Measurements from ENCODE around the gene CDO1.
"Not testable (repeated sequence)": the region's sequence is repeated elsewhere in the genome, so short reads cannot be mapped to it uniquely, and the experiment has no call there.

The CDO1 gene

GRCh38 chr5:115829913-115830312 is 13.5 kb upstream of the CDO1 start:
- no peak for DNase-seq (ENCODE audit: low spot score)

DNA sequence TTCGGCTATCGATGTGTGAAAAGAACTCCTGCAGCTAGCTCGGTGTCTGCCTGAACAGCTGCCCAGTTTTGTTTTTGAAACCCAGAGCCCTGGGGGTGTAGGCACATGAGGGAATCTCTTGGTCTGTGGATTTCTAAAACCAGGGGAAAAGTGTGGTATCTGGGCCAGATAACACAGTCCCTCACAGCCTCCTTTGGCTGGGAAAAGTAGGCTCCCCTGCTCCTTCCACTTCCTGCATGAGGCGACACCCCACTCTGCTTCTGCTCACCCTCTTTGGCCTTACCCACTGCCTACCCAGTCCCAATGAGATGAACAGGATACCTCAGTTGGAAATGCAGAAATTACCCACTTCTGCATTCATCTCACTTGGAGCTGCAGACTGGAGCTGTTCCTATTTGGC is 9.5 kb upstream of the CDO1 start:
- no peak for DNase-seq (ENCODE audit: low spot score)

GRCh38 chr5:115824983-115825382 is 8.5 kb upstream of the CDO1 start:
- DNase-seq (ENCODE audit: low spot score): not testable (repeated sequence)

GRCh38 chr5:115820846-115821245 is 4.4 kb upstream of the CDO1 start:
- DNase-seq (ENCODE audit: low spot score): no peak

DNA sequence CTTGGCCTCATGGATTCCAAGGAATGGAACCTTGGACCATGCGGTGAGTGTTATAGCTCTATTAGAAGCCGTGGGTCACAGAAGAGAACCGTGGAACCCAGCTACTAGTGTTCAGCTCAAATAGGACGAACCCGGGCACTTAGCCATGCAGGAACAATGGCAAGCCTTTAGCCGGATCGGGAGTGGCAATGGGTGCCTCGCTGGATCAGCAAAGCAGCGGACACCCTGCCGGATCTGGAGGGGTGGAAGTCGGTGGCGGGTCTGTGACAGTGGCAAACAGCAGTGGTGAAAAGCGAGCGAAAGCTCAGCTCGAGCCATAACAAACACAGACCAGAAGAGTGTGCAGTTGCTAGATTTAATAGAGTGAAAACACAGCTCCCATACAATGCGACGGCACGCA is 2.4 kb upstream of the CDO1 start:
- no peak for DNase-seq (ENCODE audit: low spot score)

GRCh38 chr5:115817386-115817785 is 927 bp upstream of the CDO1 start:
- no peak for DNase-seq (ENCODE audit: low spot score)

GRCh38 chr5:115815693-115816225 is 700 bp downstream of the CDO1 start:
- DNase-seq (ENCODE audit: low spot score): no peak

DNA sequence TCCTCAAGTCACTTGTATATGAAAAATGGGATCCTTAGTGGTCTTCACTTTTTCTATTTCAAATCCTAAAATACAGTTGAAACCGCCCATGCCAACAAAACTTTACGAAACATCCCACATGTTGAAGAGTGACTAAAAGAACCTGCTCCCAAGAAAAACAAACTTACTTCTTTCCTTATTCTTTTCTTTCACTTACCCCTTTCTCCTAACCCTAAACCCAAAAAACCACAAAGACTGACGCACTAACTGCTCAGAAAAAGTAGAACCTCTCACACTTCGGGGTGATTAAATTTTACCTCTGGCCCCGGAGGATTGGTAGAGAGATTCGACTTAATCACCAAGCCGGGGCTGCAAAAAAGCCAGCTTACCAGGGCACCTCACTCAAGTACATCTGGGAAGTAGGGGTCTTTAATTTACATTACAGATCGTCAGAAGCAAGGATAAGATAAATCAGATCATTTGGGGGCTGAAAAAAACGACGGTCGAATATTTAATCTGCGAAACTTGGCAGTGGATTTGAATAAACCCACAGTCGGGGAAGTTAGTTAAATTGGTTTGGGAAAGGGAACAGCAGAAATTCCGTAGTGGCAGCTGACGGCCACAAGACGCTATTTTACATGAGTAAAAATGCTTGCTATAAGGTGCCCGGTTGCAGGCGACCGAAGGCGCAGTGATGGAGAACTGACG is 1.3 kb downstream of the CDO1 start:
- DNase-seq (ENCODE audit: low spot score): no peak

GRCh38 chr5:115813719-115814118 is 2.7 kb downstream of the CDO1 start:
- no peak for DNase-seq (ENCODE audit: low spot score)

DNA sequence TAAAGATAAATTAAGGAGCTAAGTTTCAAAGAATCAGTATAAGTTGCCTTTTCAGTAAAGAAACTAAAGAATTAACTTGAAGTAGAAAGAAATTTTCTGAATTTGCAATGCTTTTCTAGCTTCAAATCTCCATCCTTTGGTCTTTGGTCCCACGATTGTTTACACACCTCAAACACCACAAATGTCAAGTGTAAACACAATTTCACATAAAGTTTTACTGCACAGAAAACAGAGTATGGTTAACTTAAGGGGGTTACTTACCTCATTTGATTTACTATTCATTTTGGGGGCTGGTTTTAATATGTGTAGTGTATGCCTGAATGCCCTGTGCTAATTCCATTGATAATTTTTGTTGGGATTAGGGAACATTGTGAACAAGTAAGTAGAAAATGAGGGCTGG is 4.1 kb downstream of the CDO1 start:
- DNase-seq (ENCODE audit: low spot score): no peak

GRCh38 chr5:115811406-115811805 is 5.1 kb downstream of the CDO1 start:
- no peak for DNase-seq (ENCODE audit: low spot score)

- DNase-seq (ENCODE audit: low spot score): no peak
Observed at GRCh38 chr5:115810761-115811160, 5.7 kb downstream of the CDO1 start.

DNA sequence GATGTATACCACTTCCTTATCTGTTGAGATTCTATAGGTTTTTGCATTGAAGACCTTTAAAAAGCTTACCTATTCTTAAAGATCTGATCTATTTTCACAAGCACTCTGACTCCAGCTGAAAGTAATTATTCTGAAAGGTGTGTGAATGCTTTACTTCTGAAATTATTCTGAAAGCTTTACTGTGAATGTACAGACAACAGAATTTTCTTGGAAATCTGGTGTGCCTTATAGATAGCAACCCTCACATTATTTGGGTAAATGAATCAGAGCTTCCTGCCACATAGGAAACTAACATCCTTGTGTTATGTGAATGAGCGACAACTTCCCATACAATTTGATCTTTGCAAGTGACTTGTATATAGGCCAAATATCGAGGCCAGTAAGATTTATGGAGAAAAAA is 6.5 kb downstream of the CDO1 start:
- DNase-seq (ENCODE audit: low spot score): no peak

- not testable (repeated sequence) for DNase-seq (ENCODE audit: low spot score)
Observed at GRCh38 chr5:115808066-115808465, 8.4 kb downstream of the CDO1 start.

GRCh38 chr5:115807654-115808052 is 8.8 kb downstream of the CDO1 start:
- DNase-seq (ENCODE audit: low spot score): no peak

DNA sequence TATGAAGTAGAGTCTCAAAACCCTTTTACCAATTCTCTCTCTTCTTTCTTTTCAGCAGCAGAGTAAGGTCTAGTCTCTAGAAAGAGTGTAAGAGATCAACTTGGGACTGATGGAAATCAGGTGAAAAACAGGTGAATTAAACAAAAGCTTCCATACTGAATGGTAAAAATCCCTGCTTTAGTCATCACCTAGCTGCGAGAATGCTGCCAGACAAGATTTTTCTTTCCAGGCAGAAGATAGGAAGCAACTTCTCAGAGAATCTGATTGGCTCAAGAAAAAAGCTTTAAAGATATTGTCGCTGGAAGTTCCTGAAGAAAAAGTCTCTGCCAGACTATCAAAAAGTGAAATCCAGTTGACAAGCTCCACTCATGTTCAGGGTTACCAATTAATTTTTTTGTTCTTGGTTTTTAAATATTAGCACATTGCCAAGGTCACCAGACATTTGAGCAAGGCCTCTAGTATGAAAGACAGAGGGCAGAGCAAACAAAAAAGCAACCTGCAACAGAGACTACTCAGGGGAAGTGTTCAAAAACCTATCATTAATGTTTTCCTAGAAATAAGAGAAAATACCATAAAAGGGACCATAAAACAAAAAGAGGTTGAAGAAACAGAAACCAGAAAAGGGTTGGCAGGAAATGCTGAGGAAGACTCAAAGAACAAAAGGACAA is 9.3 kb downstream of the CDO1 start:
- DNase-seq (ENCODE audit: low spot score): no peak

GRCh38 chr5:115801984-115802383 is 14.5 kb downstream of the CDO1 start:
- no peak for DNase-seq (ENCODE audit: low spot score)

- no peak for DNase-seq (ENCODE audit: low spot score)
Observed at GRCh38 chr5:115801152-115801551, 15.3 kb downstream of the CDO1 start.

- no peak for DNase-seq (ENCODE audit: low spot score)
Observed at GRCh38 chr5:115800108-115800507, 16.4 kb downstream of the CDO1 start.

GRCh38 chr5:115798252-115798651 is 18.2 kb downstream of the CDO1 start:
- no peak for DNase-seq (ENCODE audit: low spot score)

GRCh38 chr5:115796656-115797055 is 19.8 kb downstream of the CDO1 start:
- no peak for DNase-seq (ENCODE audit: low spot score)

GRCh38 chr5:115795700-115796099 is 20.8 kb downstream of the CDO1 start:
- DNase-seq (ENCODE audit: low spot score): no peak

DNA sequence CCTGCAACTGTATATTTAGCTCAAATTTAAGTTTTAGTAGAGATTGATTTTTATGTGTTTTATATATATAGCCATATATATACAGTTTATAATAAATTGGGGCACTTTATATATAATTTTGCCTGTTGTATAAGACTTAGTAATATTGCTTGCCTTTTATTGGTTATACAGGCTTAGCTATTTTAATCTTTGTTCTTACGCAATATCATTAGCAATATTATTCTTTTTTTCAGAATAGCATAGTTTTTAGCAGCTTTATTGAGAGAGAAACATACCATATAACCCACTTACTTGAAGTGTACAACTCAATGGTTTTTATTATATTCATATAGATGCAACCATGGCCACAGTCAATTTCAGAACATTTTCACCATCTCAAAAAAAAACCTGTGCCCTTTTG is 28.0 kb downstream of the CDO1 start:
- no peak for DNase-seq (ENCODE audit: low spot score)

GRCh38 chr5:115787426-115787825 is 29.0 kb downstream of the CDO1 start:
- DNase-seq (ENCODE audit: low spot score): no peak
